Mesodermal cell (in vitro differentiated cells): ENCODE results near the gene ACSF2.
A peak's percentile ranks its signal among the peaks of the same experiment; 100 is the strongest.

Experiments used
- H3K27ac ChIP-seq: 2 replicates; pipeline ENCODE4 v1.7.0; 2013; ENCODE audit warnings: mild to moderate bottlenecking, low read depth, low read length, moderate library complexity; ENCODE audit not compliant: severe bottlenecking
- H3K36me3 ChIP-seq: 2 replicates; pipeline ENCODE4 v1.7.1; 2013; ENCODE audit warnings: mild to moderate bottlenecking, low read length, moderate library complexity; ENCODE audit not compliant: control insufficient read depth, insufficient read depth
- H3K4me1 ChIP-seq: one replicate; pipeline ENCODE4 v1.7.1; 2013; ENCODE audit warnings: mild to moderate bottlenecking, low read length; ENCODE audit not compliant: insufficient read depth, control insufficient read depth, poor library complexity, severe bottlenecking
- H3K4me3 ChIP-seq: 2 replicates; pipeline ENCODE4 v1.7.0; 2013; ENCODE audit warnings: low read length, control low read depth, mild to moderate bottlenecking; ENCODE audit not compliant: insufficient read depth, poor library complexity, severe bottlenecking; ENCODE audit errors: extremely low read depth
- H3K9me3 ChIP-seq: 2 replicates; pipeline ENCODE4 v1.7.1; 2013; ENCODE audit warnings: mild to moderate bottlenecking, low read length, moderate library complexity; ENCODE audit not compliant: control insufficient read depth
- WGBS, 2 experiments: methylation state at CpG; one replicate each; pipeline ENCODE4 v1.1.5; 2013; ENCODE audit warnings: missing lambda C conversion rate in 2 of 2; ENCODE audit not compliant: insufficient coverage in 2 of 2; 5-methylcytosine and 5-hydroxymethylcytosine counted together

ACSF2 gene

DNA sequence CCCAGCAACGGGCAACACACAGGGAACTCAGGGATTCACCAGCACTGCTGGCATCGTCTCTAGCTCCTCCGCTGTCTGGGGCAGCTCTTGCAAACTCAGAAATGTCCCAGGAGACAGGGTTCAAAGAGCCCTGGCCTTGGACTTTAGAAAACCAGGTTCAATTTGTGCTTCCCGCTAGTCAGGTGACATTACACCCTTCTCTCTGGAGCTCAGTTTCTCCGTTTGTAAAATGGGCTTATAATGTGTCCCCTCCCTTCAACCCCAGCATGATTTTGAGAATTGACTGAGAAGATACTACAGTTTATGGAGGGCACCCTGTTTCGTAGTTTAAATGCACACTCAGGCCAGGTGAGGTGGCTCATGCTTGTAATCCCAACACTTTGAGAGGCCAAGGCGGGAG is 80.3 kb downstream of the ACSF2 start:
- Histone ChIP-seq H3K36me3 (no peaks in the 10 kb centered on the region), H3K9me3 (no peaks in the 10 kb centered on the region), H3K27ac (no peak overlapping the region), H3K4me3 (no peak overlapping the region), H3K4me1 (peaks cover 3% of the 10 kb centered on the region)
- 87 to 89% methylated on average over 5 to 7 of the region's 7 CpGs for whole genome bisulfite sequencing, 2 experiments

DNA sequence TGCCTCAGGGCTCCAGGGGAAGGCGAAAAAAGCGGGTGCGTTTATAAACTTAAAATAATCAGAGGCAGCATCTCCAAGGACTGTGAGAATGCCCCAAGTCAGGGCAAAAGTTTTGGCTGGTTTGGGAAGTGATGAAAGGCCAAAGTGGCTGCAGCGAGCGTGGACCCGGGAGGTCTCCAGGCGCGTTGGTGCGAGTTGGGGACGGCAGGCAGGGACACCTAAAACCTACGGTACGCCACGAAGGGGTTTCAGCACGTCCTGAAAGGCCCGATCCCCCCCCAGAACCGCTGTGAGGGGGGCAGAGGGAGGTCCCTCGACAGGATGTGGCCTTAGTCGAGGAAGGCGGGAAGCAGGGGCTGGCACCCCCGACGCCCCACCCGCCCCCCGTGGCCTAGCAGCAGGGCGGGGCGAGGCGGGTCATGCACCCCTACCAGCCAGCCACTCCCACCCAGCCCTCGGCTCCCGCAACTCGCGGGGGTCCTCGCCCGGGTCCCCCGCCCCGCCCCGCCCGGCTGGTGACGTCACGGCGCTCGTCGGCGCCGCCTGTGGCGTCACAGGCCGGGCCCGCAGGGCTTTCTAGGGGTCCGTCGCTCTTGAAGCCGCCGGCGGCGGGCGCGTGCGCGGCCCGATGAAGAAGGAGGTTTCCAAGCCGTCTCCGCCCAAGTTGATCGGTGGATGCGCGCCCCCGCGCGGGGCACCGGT is 82.0 kb downstream of the ACSF2 start, which contains the start of gene MYCBPAP:
TSS of gene MYCBPAP (plus strand) at position 569 of the 702 bp plus-strand sequence. CDS start 236 bp downstream, outside the sequence.
- WGBS, 2 experiments, result 7 to 14% methylated on average over 46 to 59 of the region's 66 CpGs
- H3K4me3 ChIP-seq, result peak within 1 kb of the TSS; percentile 38

DNA sequence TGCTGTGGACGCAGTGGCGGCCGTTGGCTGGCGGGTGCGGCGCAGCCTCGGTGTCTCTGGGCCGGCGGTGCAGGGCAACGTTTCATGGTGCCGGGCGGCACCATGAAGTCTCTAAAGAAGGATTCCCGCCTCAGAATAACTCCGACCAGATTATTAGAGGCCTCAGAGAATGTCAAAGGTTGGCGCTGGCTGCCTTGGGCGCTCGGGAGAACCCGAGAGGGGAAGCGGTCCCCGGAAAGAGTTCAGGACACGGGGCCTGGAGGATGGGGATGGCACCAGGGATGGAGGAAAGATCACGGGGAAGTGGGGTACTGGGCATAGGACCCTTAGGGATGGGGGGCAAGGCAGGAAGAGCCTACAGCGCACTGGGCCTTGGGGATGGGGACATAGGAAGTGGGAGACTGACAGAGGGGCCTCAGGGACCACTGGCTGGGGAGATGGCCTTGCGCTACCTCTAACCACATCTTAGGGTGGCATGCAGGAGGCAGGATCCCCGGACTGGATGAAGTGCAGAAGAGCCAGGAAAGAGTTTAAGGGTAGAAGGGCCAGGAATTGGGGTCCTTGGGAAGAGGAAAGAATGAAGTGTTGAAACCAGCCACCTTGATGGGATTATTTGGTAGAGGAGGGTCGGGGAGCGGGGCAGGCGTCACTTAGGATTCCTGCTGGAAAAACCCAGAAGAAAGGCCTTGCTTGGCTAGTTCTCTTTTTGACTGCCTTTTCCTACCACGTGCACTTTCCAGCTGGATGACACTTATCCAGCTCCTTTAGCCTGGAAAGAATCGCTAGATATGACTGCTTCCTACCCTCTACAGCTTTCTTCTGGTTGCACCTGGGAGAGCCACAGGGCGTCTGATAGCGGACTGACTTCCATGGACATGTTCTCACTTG is 82.8 kb downstream of the ACSF2 start:
- H3K27ac ChIP-seq, result no peak overlapping the region

More for the DNA sequence above, 82.0 kb downstream of the ACSF2 start, which contains the start of gene MYCBPAP:
- Histone ChIP-seq H3K4me1 (peaks cover 6% of the 10 kb centered on the region), H3K9me3 (no peaks in the 10 kb centered on the region), H3K36me3 (no peaks in the 10 kb centered on the region), H3K27ac (peak within 1 kb of the TSS; percentile 16)

DNA sequence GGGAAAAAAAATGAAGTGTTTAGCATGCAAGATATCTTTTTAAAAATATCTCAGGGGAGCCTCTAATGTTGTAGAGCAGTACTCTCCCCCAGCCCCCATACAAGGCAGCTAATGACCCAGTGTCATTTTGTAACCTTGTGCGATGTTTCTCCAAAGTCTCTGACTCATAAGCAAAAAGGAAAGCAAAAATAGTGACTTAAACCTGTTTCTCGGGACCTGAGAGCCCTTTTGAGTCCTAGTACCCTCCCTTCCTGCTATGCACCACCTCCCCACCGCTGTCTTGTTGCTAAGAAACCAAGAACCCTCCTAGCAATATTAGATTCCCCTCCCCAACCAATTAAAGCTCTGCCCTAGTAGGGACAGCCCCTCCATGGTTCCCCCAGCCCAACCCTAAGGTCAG is 85.0 kb downstream of the ACSF2 start:
- Histone ChIP-seq H3K4me1 (peaks cover 11% of the 10 kb centered on the region), H3K36me3 (no peaks in the 10 kb centered on the region), H3K4me3 (no peak overlapping the region), H3K9me3 (no peaks in the 10 kb centered on the region), H3K27ac (no peak overlapping the region)
- 66 to 82% methylated on average over 3 of the region's 3 CpGs for WGBS, 2 experiments

More for the DNA sequence above, 82.8 kb downstream of the ACSF2 start:
- Histone ChIP-seq H3K4me1 (peaks cover 6% of the 10 kb centered on the region), H3K36me3 (no peaks in the 10 kb centered on the region), H3K9me3 (no peaks in the 10 kb centered on the region), H3K4me3 (peak overlapping the region; percentile 38)
- 32 to 39% methylated on average over 28 to 30 of the region's 32 CpGs for WGBS, 2 experiments

DNA sequence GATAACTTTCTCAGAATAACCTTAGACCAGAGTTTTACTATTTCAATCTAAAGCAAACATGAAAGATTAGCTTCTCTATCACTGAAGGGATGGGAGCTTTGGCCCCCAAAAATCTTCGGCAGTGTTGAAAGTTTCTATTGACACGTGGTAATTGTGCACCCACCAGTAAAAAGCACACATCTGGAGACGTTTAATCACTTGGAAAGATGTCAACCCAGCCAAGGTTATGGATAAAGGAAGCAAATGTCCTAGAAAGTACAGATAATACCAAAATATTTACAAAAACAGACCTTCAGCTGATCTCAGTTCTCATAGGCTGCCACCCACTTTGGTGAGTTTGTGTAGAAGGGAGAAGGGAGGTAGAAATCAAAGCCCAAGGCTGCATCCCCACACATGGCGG is 87.5 kb downstream of the ACSF2 start:
- Histone ChIP-seq H3K27ac (no peak overlapping the region), H3K4me3 (no peak overlapping the region), H3K9me3 (no peaks in the 10 kb centered on the region), H3K4me1 (peaks cover 11% of the 10 kb centered on the region), H3K36me3 (no peaks in the 10 kb centered on the region)
- WGBS, 2 experiments, result 80 to 91% methylated on average over 3 of the region's 4 CpGs

DNA sequence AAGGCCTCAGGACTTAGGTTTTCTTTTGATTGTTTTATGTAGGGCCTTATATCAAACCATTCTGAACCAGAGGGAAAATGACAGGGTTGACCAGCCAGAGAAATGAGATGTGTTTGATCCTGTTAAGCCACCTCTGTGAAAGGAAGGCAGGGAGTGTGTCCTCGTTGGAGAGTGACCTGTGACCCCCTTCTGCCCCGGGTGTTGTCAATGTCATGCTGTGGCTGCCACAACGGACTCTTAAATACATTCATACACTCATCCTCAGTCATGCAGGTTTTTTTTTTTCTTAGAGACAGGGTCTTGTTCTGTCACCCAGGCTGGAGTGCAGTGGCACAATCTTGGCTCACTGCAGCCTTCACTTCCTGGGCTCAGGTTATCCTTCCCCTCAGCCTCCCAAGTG is 88.4 kb downstream of the ACSF2 start:
- no peak overlapping the region for H3K4me3 ChIP-seq
- no peaks in the 10 kb centered on the region for H3K9me3 ChIP-seq
- WGBS, 2 experiments, result 65% methylated on average over 3 of the region's 3 CpGs; no CpG with 5 or more reads in 1 of the 2 experiments
- H3K4me1 ChIP-seq, result peaks cover 11% of the 10 kb centered on the region
- no peaks in the 10 kb centered on the region for H3K36me3 ChIP-seq
- H3K27ac ChIP-seq, result no peak overlapping the region

DNA sequence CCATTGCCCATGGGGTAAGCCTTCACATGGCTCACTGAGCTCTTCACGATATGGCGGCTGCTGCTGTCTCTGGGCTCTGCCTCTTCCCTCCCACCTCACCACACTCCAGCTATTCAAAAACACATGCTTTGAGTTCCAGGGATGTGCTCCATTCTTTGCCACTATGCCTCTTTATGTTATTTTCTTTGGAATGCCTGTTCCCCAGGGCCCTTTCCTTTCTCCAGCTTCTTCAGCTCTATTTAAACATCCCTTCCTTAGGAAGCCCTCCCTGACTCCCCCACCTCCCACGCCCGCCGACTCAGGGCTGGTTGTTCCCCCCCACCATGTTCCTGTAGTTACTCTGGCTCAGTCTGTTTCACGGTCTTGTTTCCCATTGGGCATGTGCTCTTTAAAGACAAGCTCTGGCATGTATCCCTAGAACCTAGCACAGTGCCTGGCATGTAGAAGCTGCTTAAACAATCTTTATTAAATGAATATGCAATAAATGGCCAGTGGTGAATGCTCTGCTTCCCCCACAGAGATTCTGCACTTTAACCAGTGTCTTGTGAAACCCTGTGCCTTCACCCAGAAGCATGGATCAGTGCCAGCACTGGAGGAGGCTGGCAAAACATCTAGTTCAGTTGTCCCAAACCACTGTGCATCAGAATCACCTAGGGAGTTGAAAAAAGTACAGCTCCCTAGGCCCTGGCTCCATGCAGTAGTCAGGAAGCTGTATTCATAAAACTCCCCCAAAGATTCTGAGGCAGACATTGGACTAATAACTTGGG is 89.1 kb downstream of the ACSF2 start:
- H3K36me3 ChIP-seq, result no peaks in the 10 kb centered on the region
- no peaks in the 10 kb centered on the region for H3K9me3 ChIP-seq
- peaks cover 11% of the 10 kb centered on the region for H3K4me1 ChIP-seq
- H3K4me3 ChIP-seq, result no peak overlapping the region
- WGBS, 2 experiments, result 56 to 88% methylated on average over 2 to 6 of the region's 6 CpGs
- H3K27ac ChIP-seq, result no peak overlapping the region

DNA sequence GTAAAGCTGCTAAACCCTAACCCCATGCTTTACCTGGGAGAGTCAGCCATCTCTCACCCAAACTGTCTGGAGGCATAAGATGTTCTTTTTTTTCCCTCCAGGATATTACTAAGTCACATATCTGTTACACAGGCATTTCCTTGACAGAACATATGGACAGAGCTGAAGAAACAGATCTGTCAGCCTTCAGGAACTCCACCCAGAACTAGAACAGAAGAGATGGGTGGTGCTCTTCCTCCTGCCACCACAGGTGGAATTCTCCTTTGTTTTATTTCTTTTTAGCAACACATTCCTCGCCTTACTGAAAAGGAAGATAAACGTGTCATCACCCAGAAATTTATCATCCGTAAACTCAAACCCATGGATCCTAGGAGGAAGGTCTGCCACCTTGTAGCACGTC is 91.0 kb downstream of the ACSF2 start:
- Histone ChIP-seq H3K4me1 (peaks cover 5% of the 10 kb centered on the region), H3K4me3 (no peak overlapping the region), H3K27ac (no peak overlapping the region), H3K36me3 (no peaks in the 10 kb centered on the region), H3K9me3 (no peaks in the 10 kb centered on the region)
- 86 to 100% methylated on average over 2 to 3 of the region's 4 CpGs for WGBS, 2 experiments

DNA sequence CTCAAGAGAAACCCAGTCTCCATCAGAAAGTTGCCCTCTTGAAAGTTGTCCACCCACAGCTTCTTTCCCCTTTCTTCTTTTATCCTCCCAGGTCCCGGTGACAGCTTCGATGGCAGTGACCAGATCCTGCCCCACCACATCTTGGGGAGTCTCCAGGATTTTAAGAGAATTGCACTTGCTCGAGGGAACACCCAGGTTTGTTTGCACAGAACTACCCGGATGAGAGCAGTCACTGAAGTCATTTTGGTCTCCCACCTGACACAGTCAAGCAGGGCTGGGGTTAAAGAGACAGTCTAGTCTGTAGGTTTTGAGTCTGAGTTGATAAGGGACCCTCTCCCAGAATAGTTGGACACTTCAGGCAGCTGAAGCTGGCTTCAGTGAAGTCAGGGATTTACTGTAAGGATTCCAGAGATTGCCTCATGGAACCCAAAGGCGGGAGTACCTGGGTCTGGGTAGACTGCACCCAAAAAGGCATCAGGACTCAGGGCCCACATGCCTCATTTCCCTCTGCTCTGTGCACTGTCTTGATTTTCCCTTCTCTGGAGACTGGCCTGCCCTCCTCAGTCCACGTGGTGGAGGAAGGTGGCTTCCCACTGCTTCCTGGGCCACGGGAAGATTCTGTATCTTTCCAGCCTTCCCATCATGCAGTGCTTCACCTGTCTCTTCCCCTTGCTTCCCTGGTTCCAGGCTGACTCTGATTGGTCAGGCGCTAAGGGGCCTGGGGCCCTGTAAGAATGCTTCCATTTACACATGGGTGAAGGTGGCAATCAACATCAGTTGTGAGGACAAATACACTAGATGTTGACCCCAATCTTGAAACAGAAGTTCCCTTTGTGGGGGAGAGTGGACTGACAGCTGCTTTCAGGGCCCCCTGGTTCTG is 91.7 kb downstream of the ACSF2 start:
- no peak overlapping the region for H3K27ac ChIP-seq
- no peak overlapping the region for H3K4me3 ChIP-seq
- H3K36me3 ChIP-seq, result no peaks in the 10 kb centered on the region
- WGBS, 2 experiments, result 87 to 88% methylated on average over 6 to 8 of the region's 8 CpGs
- H3K4me1 ChIP-seq, result peaks cover 5% of the 10 kb centered on the region
- H3K9me3 ChIP-seq, result no peaks in the 10 kb centered on the region
